ENCODE measurements around the gene SFXN5. TPM values are rescaled to one million over a fixed set of nuclear protein-coding genes. Genes with fewer than 3 reads are reported as not detected.

Gene SFXN5
- total and polyA plus RNA-seq, 2 donors (not counting 1 experiment from before 2014, with no cell fraction given) = 5.8 to 13.9 TPM

DNA sequence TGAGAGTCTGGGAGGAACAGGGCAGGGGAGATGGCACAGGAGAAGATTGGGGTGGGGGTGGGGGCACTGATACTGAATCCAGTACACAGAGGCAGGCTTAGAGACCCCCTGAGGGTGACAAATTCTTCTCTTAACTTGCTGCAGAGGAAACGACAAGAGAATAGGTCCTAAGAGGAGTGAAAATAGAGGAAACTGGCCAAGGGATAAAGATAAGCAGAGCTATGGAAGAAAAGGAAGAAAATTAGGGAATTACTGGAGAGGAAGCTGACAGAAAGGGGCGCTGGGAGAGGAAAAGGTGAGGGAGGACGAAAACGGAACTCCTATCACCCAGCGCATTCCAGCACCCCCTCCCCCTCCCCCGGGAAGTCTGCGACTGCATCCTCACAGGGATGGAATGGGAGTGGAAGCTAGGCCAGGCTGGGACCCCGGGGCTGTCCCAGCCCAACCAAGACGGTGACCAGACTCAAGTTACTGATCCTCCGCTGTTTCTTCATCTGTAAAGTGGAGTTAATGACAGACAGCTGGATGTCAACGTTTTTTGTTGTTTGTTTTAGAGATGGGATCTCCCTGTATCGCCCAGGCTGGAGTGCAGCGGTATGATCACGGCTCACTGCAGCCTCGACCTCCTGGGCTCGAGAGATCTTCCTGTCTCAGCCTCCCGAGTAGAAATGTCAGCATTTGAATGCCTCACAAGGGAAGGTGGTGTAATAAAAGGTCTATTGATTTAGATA is 156.8 kb downstream of the SFXN5 start:
- no peak overlapping the region for H3K27ac ChIP-seq (ENCODE audit: insufficient read depth, low read length)
- H3K4me2 ChIP-seq (ENCODE audit: extremely low read depth, insufficient read depth, low read length) = no peak overlapping the region
- H3K79me2 ChIP-seq (ENCODE audit: control insufficient read depth, insufficient read depth, low read length) = no peaks in the 10 kb centered on the region
- no peaks in the 10 kb centered on the region for H3K36me3 ChIP-seq (ENCODE audit: control insufficient read depth, insufficient read depth, low read length)
- DNase-seq (ENCODE audit: low read depth in 2 of 2) = no peak
- peaks cover 70% of the 10 kb centered on the region for H3K27me3 ChIP-seq (ENCODE audit: control insufficient read depth, insufficient read depth, low read length)
- H2AFZ ChIP-seq (ENCODE audit: low read length) = no peak overlapping the region
- H3K9ac ChIP-seq (ENCODE audit: insufficient read depth, low read length) = no peak overlapping the region
- H3K4me1 ChIP-seq (ENCODE audit: control insufficient read depth, extremely low read depth, insufficient read depth, low read length) = no peaks in the 10 kb centered on the region
- no peaks in the 10 kb centered on the region for H3K9me3 ChIP-seq (ENCODE audit: control insufficient read depth, insufficient read depth, low read depth, low read length)
- no peak for TF ChIP-seq EZH2 (IDR thresholded peaks at IDR 0.05; ENCODE audit: low read length, missing control alignments)
- TF ChIP-seq, protein P1, sequence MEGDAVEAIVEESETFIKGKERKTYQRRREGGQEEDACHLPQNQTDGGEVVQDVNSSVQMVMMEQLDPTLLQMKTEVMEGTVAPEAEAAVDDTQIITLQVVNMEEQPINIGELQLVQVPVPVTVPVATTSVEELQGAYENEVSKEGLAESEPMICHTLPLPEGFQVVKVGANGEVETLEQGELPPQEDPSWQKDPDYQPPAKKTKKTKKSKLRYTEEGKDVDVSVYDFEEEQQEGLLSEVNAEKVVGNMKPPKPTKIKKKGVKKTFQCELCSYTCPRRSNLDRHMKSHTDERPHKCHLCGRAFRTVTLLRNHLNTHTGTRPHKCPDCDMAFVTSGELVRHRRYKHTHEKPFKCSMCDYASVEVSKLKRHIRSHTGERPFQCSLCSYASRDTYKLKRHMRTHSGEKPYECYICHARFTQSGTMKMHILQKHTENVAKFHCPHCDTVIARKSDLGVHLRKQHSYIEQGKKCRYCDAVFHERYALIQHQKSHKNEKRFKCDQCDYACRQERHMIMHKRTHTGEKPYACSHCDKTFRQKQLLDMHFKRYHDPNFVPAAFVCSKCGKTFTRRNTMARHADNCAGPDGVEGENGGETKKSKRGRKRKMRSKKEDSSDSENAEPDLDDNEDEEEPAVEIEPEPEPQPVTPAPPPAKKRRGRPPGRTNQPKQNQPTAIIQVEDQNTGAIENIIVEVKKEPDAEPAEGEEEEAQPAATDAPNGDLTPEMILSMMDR (conservative IDR thresholded peaks at IDR 0.05 in 1 of 2, IDR thresholded peaks at IDR 0.05 in 1 of 2; ENCODE audit: low read depth in 1 of 2, low read length in 2 of 2) = no peak
- H4K20me1 ChIP-seq (ENCODE audit: control insufficient read depth, extremely low read depth, insufficient read depth, low read length) = no peaks in the 10 kb centered on the region
- no peak overlapping the region for H3K4me3 ChIP-seq (replicated peaks in 1 of 4; ENCODE audit: control extremely low read depth in 1 of 4, insufficient read depth in 1 of 4, low read depth in 3 of 4, low read length in 4 of 4)

DNA sequence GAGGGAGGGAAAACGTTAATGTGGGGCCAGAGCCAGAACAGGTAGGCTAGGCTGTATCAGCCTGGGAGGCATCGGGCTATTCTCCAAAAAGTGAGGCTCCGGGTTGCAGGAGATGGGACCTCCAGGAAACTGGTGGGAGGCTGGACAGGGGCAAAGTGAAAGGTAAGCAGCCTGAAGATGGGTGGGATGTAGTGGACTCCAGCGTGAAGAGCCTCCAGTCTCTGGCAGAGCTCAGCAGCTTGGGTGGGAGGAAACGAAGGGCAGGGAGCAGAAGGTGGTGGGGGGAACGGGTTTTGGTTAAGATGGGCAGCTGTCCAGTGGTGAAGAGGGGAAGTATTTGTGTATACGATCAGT is 157.3 kb downstream of the SFXN5 start:
- H3K27me3 ChIP-seq (ENCODE audit: control insufficient read depth, insufficient read depth, low read length) = peaks cover 69% of the 10 kb centered on the region
- TF ChIP-seq, protein P1 (conservative IDR thresholded peaks at IDR 0.05 in 1 of 2, IDR thresholded peaks at IDR 0.05 in 1 of 2; ENCODE audit: low read depth in 1 of 2, low read length in 2 of 2) = no peak
- no peak for TF ChIP-seq EZH2 (IDR thresholded peaks at IDR 0.05; ENCODE audit: low read length, missing control alignments)

DNA sequence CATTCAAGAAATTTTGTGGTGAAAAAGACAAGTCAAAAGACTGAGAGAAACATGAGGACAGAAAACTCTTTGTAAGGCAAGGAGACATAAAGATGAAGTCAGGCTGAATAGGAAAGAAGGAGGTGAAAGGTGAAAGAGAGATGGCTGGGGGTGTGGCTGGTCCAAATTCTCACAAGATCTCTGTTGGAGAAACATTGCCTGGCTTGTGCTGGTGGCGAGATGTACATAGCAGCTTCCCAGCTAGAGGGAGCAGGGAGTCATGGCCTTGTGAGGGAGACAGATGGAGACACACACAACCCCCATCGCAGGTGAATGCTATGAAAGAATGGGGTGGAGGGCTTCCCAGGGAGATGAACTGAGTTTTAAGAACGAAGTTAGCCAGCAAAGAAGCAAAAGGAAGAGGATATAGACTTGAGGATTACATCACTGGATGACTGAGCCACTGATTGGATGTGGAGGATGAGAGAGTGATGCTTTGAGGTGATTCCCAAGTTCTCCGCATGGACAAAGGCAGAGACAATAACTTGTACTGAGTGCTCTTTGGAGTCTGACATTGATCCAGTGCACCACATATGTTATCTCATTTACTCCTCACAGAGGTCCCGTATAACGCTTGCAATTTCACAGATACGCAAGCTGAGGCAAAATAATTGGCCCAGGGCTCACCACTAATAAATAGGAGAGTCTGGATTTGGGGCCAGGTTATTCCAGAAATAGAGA is 157.9 kb downstream of the SFXN5 start:
- Histone ChIP-seq H3K4me2 (ENCODE audit: extremely low read depth, insufficient read depth, low read length) (no peak overlapping the region), H3K27me3 (ENCODE audit: control insufficient read depth, insufficient read depth, low read length) (peaks cover 65% of the 10 kb centered on the region), H3K9ac (ENCODE audit: insufficient read depth, low read length) (no peak overlapping the region), H3K9me3 (ENCODE audit: control insufficient read depth, insufficient read depth, low read depth, low read length) (no peaks in the 10 kb centered on the region), H2AFZ (ENCODE audit: low read length) (no peak overlapping the region), H3K4me1 (ENCODE audit: control insufficient read depth, extremely low read depth, insufficient read depth, low read length) (no peaks in the 10 kb centered on the region), H3K4me3 (replicated peaks in 1 of 4; ENCODE audit: control extremely low read depth in 1 of 4, insufficient read depth in 1 of 4, low read depth in 3 of 4, low read length in 4 of 4) (no peak overlapping the region), H3K79me2 (ENCODE audit: control insufficient read depth, insufficient read depth, low read length) (no peaks in the 10 kb centered on the region), H3K36me3 (ENCODE audit: control insufficient read depth, insufficient read depth, low read length) (no peaks in the 10 kb centered on the region), H4K20me1 (ENCODE audit: control insufficient read depth, extremely low read depth, insufficient read depth, low read length) (no peaks in the 10 kb centered on the region), H3K27ac (ENCODE audit: insufficient read depth, low read length) (no peak overlapping the region)
- no peak for DNase-seq (ENCODE audit: low read depth in 2 of 2)
- TF ChIP-seq EZH2 (IDR thresholded peaks at IDR 0.05; ENCODE audit: low read length, missing control alignments) = peak; percentile 48
- TF ChIP-seq, protein P1 (conservative IDR thresholded peaks at IDR 0.05 in 1 of 2, IDR thresholded peaks at IDR 0.05 in 1 of 2; ENCODE audit: low read depth in 1 of 2, low read length in 2 of 2) = peak in 1 of 2 donors; percentile 31

More for the DNA sequence above, 157.3 kb downstream of the SFXN5 start:
- no peaks in the 10 kb centered on the region for H3K4me1 ChIP-seq (ENCODE audit: control insufficient read depth, extremely low read depth, insufficient read depth, low read length)
- no peaks in the 10 kb centered on the region for H3K79me2 ChIP-seq (ENCODE audit: control insufficient read depth, insufficient read depth, low read length)
- H3K9me3 ChIP-seq (ENCODE audit: control insufficient read depth, insufficient read depth, low read depth, low read length) = no peaks in the 10 kb centered on the region
- no peak overlapping the region for H3K4me2 ChIP-seq (ENCODE audit: extremely low read depth, insufficient read depth, low read length)
- no peak overlapping the region for H3K9ac ChIP-seq (ENCODE audit: insufficient read depth, low read length)
- H3K27ac ChIP-seq (ENCODE audit: insufficient read depth, low read length) = no peak overlapping the region
- H4K20me1 ChIP-seq (ENCODE audit: control insufficient read depth, extremely low read depth, insufficient read depth, low read length) = no peaks in the 10 kb centered on the region
- H3K36me3 ChIP-seq (ENCODE audit: control insufficient read depth, insufficient read depth, low read length) = no peaks in the 10 kb centered on the region
- H3K4me3 ChIP-seq (replicated peaks in 1 of 4; ENCODE audit: control extremely low read depth in 1 of 4, insufficient read depth in 1 of 4, low read depth in 3 of 4, low read length in 4 of 4) = no peak overlapping the region
- DNase-seq (ENCODE audit: low read depth in 2 of 2) = no peak
- no peak overlapping the region for H2AFZ ChIP-seq (ENCODE audit: low read length)

Measured in fibroblast of lung (primary cell).